GM23248 (cell line): ENCODE data around the gene GASK1B. TPM values are rescaled to one million over a fixed set of nuclear protein-coding genes. Genes with fewer than 3 reads are reported as not detected.

Experiments used
- DNase-seq: peaks from one replicate; pipeline ENCODE4 v3.0.0-alpha.2; 2015
- H2AFZ ChIP-seq: fragments of 200-600 bp; sonication (generic); 2 replicates; pipeline ENCODE4 v1.6.1; 2016; ENCODE audit warnings: antibody characterized with exemption
- H3F3A ChIP-seq: fragments of 200-600 bp; sonication (generic); 2 replicates; pipeline ENCODE4 v1.6.1; 2016; ENCODE audit warnings: mild to moderate bottlenecking, antibody characterized with exemption, mixed run types; ENCODE audit not compliant: insufficient read depth
- H3K27ac ChIP-seq: fragments of 200-600 bp; sonication (generic); 2 replicates; pipeline ENCODE4 v1.5.1; 2016; ENCODE audit warnings: mild to moderate bottlenecking
- H3K27me3 ChIP-seq: fragments of 200-600 bp; sonication (generic); replicated peaks from 2 replicates; pipeline ENCODE4 v1.6.1; 2016; ENCODE audit warnings: mild to moderate bottlenecking; ENCODE audit not compliant: insufficient read depth
- H3K36me3 ChIP-seq: fragments of 200-600 bp; sonication (generic); 2 replicates; pipeline ENCODE4 v1.6.1; 2016; ENCODE audit warnings: low read depth, mild to moderate bottlenecking
- H3K4me1 ChIP-seq: fragments of 200-600 bp; sonication (generic); 2 replicates; pipeline ENCODE4 v1.6.1; 2016; ENCODE audit warnings: mild to moderate bottlenecking; ENCODE audit not compliant: insufficient read depth
- H3K4me2 ChIP-seq: fragments of 200-600 bp; sonication (generic); one replicate; pipeline ENCODE4 v1.6.1; 2016; ENCODE audit warnings: mild to moderate bottlenecking; ENCODE audit not compliant: unreplicated experiment
- H3K4me3 ChIP-seq: fragments of 200-600 bp; sonication (generic); 2 replicates; pipeline ENCODE4 v1.5.1; 2016; ENCODE audit warnings: mild to moderate bottlenecking
- H3K79me2 ChIP-seq: fragments of 200-600 bp; sonication (generic); 2 replicates; pipeline ENCODE4 v1.6.1; 2016; ENCODE audit warnings: mild to moderate bottlenecking; ENCODE audit not compliant: insufficient read depth
- H3K9ac ChIP-seq: fragments of 200-600 bp; sonication (generic); 2 replicates; pipeline ENCODE4 v1.6.1; 2016; ENCODE audit warnings: mild to moderate bottlenecking
- H3K9me2 ChIP-seq: fragments of 200-600 bp; sonication (generic); 2 replicates; pipeline ENCODE4 v1.6.1; 2016; ENCODE audit warnings: mixed run types, mild to moderate bottlenecking, moderate library complexity; ENCODE audit not compliant: insufficient read depth
- H3K9me3 ChIP-seq: fragments of 200-600 bp; sonication (generic); one replicate; pipeline ENCODE4 v1.6.1; 2017; ENCODE audit warnings: low read depth
- H4K20me1 ChIP-seq: fragments of 200-600 bp; sonication (generic); 2 replicates; pipeline ENCODE4 v1.6.0; 2016; ENCODE audit not compliant: insufficient read depth
- EZH2 ChIP-seq: fragments of 200-600 bp; sonication (generic); IDR thresholded peaks from 2 replicates; pipeline ENCODE4 v1.6.1; 2018; ENCODE audit warnings: antibody characterized with exemption, mild to moderate bottlenecking; ENCODE audit not compliant: insufficient read depth, poor library complexity, severe bottlenecking
- EZH2phosphoT487 ChIP-seq: fragments of 200-600 bp; sonication (generic); IDR thresholded peaks from 2 replicates; pipeline ENCODE4 v1.6.1; 2018; ENCODE audit warnings: antibody characterized with exemption, moderate library complexity, mild to moderate bottlenecking, low read depth; ENCODE audit not compliant: insufficient read depth
- WGBS, 2 experiments: methylation state at CpG; one replicate each; pipeline ENCODE4 v1.1.6; 2015 to 2017; ENCODE audit warnings: low lambda C conversion rate in 2 of 2, low coverage in 1 of 2; ENCODE audit errors: missing lambda C conversion rate in 2 of 2; 5-methylcytosine and 5-hydroxymethylcytosine counted together
- in situ Hi-C: fragments of 300-500 bp; cut with MboI; formaldehyde crosslinking; loops from 2 replicates; pipeline ENCODE4 v1.15.0; 2020
- polyA plus RNA-seq: library from polyadenylated mRNA; unstranded; fragments of >200 nt; fragmentation: Nextera tagmentation; extraction: Ambion mirVana; gene quantifications from 2 replicates; pipeline ENCODE4 v1.2.1, GENCODE V29; 2016
- total RNA-seq: library from RNA; depleted of rRNA; stranded (reverse); fragments of >200 nt; shearing (Covaris generic); gene quantifications from 2 replicates; pipeline ENCODE4 v1.2.3, GENCODE V29; 2014

Gene GASK1B
- total and polyA plus RNA-seq, 2 experiments from 2014 or later, result 6.2 to 7.5 TPM

- DNase-seq, result no peak
- no peaks in the 10 kb centered on the region for H4K20me1 ChIP-seq
- no peaks in the 10 kb centered on the region for H3K9me3 ChIP-seq
- 57 to 62% methylated on average over 5 of the region's 5 CpGs for WGBS, 2 experiments
- no peak overlapping the region for H3K9ac ChIP-seq
- no peaks in the 10 kb centered on the region for H3K4me1 ChIP-seq
- no peak overlapping the region for H3K27ac ChIP-seq
- in situ Hi-C loops, result no loop called here
- H3K4me3 ChIP-seq, result no peak overlapping the region
- H3K36me3 ChIP-seq, result no peaks in the 10 kb centered on the region
- no peaks in the 10 kb centered on the region for H3K79me2 ChIP-seq
- no peak overlapping the region; the same call in 1 of the 2 replicates for H2AFZ ChIP-seq
- no peak overlapping the region for H3K4me2 ChIP-seq
- H3F3A ChIP-seq, result no peaks in the 10 kb centered on the region
- TF ChIP-seq EZH2phosphoT487, result no peak
- TF ChIP-seq EZH2, result no peak
- no peaks in the 10 kb centered on the region; the same call in 1 of the 2 replicates for H3K27me3 ChIP-seq
- H3K9me2 ChIP-seq, result no peaks in the 10 kb centered on the region
Observed at GRCh38 chr4:158192439-158193158, 19.8 kb upstream of the GASK1B start.

- Histone ChIP-seq H3K36me3 (no peaks in the 10 kb centered on the region), H3K4me2 (no peak overlapping the region), H4K20me1 (no peaks in the 10 kb centered on the region), H2AFZ (no peak overlapping the region), H3K9me3 (no peaks in the 10 kb centered on the region), H3K79me2 (no peaks in the 10 kb centered on the region), H3K27me3 (no peaks in the 10 kb centered on the region), H3K9ac (no peak overlapping the region), H3K9me2 (no peaks in the 10 kb centered on the region), H3F3A (no peaks in the 10 kb centered on the region), H3K4me1 (no peaks in the 10 kb centered on the region), H3K27ac (no peak overlapping the region), H3K4me3 (no peak overlapping the region)
- WGBS, 2 experiments, result 74% methylated on average over 2 of the region's 2 CpGs
- in situ Hi-C loops, result no loop called here
- DNase-seq, result no peak
- TF ChIP-seq EZH2phosphoT487, result no peak
- TF ChIP-seq EZH2, result no peak
Observed at GRCh38 chr4:158190718-158191117, 17.9 kb upstream of the GASK1B start.

- no peak for TF ChIP-seq EZH2
- TF ChIP-seq EZH2phosphoT487, result no peak
- 95 to 100% methylated on average over 1 of the region's 1 CpG for WGBS, 2 experiments
- Histone ChIP-seq H2AFZ (no peak overlapping the region), H3K27me3 (no peaks in the 10 kb centered on the region), H3K4me2 (no peak overlapping the region), H3F3A (no peaks in the 10 kb centered on the region), H3K79me2 (no peaks in the 10 kb centered on the region), H3K4me1 (no peaks in the 10 kb centered on the region), H3K9ac (no peak overlapping the region), H3K36me3 (no peaks in the 10 kb centered on the region), H3K9me2 (no peaks in the 10 kb centered on the region), H3K4me3 (no peak overlapping the region), H4K20me1 (no peaks in the 10 kb centered on the region), H3K9me3 (no peaks in the 10 kb centered on the region), H3K27ac (no peak overlapping the region)
- in situ Hi-C loops, result no loop called here
- DNase-seq, result no peak
Observed at GRCh38 chr4:158189422-158189821, 16.6 kb upstream of the GASK1B start.

GRCh38 chr4:158186815-158187214 lies 14.0 kb upstream of the GASK1B start:
- no peak overlapping the region for H3K4me3 ChIP-seq
- H3F3A ChIP-seq, result no peaks in the 10 kb centered on the region
- H2AFZ ChIP-seq, result no peak overlapping the region
- H3K9me3 ChIP-seq, result no peaks in the 10 kb centered on the region
- no peaks in the 10 kb centered on the region for H3K79me2 ChIP-seq
- TF ChIP-seq EZH2, result no peak
- no peak for TF ChIP-seq EZH2phosphoT487
- H3K27ac ChIP-seq, result no peak overlapping the region
- no peaks in the 10 kb centered on the region for H4K20me1 ChIP-seq
- in situ Hi-C loops, result no loop called here
- H3K27me3 ChIP-seq, result no peaks in the 10 kb centered on the region
- H3K4me1 ChIP-seq, result no peaks in the 10 kb centered on the region
- H3K9me2 ChIP-seq, result no peaks in the 10 kb centered on the region
- no peak overlapping the region for H3K4me2 ChIP-seq
- no peaks in the 10 kb centered on the region for H3K36me3 ChIP-seq
- H3K9ac ChIP-seq, result no peak overlapping the region
- 56 to 69% methylated on average over 2 of the region's 2 CpGs for WGBS, 2 experiments
- DNase-seq, result no peak
